Activated CD4-positive, alpha-beta T cell treated with anti-CD3 and anti-CD28 coated beads, Interleukin-10, Interleukin-2, amounts not matched to agents 100 ng/mL and 50 ng/mL, durations not matched to agents 16 hours and 8 hours (primary cell): Measurements from ENCODE around the gene AKT2.
"Not testable (repeated sequence)": the region's sequence is repeated elsewhere in the genome, so short reads cannot be mapped to it uniquely, and the experiment has no call there.

Source experiments
- DNase-seq: peaks from one replicate; pipeline ENCODE4 v3.0.0-alpha.2; 2020

The AKT2 gene

GRCh38 chr19:40232949-40233810 lies 52.0 kb downstream of the AKT2 start:
- DNase-seq = no peak

DNA sequence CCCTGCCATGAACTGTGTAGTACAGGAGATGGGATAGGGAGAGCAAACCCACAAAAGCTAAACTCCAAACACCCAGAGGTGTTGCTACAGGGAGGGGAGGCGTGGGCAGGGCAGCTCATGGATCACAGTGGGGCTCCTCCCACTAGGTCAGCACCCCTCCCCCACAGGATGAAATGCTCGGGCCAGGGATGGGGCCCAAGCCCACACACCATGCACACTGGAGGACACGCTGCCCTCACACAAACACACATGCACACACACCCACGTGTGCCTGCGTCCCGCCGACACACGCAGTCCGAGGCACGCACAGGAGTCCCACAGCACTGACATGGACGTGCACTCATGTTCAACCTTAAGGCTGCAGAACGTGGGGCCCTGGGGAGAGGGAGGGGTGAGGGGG lies 52.7 kb downstream of the AKT2 start:
- DNase-seq = no peak

DNA sequence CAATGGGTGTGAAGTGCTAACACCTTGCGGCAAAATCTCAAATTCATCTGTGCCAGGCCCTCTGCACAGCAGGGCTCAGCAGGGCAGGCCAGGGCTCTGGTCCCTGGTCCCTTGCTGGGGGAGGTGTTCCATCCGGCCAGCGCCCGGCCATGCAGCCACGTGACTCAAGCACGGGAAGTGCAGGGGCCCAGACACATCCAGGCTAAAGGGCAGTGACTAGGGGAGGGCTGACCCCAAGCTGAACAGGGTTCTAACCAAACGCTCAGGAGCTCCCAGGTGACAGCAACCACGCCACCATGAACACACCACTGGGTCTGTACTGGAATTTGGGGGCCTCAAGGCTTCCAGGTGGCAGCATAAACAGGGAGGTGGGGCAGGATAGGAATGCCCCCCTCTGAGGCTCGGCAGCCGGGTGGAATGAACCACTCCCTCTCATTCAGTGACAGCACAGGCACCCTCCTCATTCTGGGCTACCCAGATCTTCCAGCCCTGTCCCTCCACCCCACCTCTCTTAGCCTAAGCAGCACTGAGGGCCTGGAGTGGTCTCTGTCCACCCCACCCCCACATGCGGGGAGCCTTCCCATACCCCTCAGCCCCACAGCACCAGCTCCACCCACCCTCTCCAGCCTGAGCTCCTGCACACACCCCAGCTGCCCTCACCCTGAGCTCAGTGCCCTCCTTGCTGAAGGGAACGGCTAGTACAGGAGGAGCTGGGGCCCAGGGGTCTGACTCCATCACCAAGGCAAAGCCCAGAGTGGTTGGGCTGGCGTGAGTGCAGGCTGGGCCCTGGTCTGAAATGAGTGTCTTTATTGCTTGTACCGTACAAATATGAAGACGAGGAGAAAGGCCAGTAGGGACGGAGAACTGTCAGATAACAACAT lies 53.4 kb downstream of the AKT2 start:
- no peak for DNase-seq

DNA sequence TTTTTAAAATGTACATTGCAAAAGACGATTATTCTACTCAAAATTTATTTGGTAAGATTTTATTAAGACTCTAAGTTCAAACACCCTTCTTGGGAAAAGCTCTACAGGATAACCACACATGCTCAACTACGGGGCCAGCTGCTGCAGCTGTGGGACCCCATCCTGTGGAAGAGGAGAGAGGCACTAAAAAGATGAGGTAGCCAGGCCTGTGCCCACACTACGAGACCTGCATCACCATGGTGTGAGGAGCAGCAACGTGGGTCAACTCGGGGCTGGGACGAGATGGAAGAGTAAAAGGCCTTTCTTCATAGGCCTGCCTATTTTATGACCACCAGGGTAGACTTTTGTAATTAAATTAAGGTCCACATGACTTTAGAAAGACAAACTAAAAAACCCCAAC lies 54.1 kb downstream of the AKT2 start:
- no peak for DNase-seq

GRCh38 chr19:40229926-40230417 lies 55.2 kb downstream of the AKT2 start:
- no peak for DNase-seq

GRCh38 chr19:40229484-40229883 lies 55.7 kb downstream of the AKT2 start:
- peak; percentile 20 for DNase-seq

- DNase-seq = no peak
These were observed 56.3 kb downstream of the AKT2 start for GRCh38 chr19:40228863-40229262.

- no peak for DNase-seq
These were observed 56.8 kb downstream of the AKT2 start for GRCh38 chr19:40228346-40228745.

- DNase-seq = no peak
These were observed 59.5 kb downstream of the AKT2 start for GRCh38 chr19:40225440-40226305.

DNA sequence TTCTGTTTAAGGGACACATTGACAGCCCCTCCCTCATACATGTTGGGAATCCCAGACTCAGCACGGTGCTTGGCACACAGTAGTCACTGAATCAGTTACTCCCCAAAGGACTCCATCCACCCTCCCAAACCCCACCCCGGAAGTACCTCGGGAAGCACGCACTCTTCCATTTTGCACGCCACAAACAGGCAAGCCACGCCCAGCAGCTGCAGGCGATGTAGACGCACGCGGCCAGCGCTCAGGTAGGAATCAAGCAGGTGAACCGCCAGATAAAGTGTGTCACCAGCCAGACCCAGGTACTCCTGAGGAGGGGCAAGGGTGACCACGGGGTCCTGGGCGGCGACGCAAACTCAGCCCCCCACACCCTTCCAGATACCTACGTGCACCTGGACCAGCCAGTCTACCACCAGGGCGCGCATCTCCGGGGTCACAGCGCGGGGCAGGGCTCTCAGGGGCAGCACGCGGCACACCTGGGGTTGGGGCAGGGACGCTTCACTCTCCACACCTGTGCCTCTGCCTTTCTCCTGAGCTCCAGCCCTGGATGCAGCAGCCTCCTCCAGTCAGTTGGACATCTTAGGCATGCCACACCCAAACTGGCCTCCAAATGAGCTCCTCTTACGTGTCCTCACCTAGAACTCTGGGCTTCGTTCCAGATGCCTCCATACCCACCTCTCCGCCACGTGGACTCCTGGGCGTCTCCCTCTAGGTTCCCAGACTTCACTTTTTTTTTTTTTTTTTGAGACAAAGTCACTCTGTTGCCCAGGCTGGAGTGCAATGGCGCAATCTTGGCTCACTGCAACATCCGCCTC lies 60.6 kb downstream of the AKT2 start:
- no peak for DNase-seq

DNA sequence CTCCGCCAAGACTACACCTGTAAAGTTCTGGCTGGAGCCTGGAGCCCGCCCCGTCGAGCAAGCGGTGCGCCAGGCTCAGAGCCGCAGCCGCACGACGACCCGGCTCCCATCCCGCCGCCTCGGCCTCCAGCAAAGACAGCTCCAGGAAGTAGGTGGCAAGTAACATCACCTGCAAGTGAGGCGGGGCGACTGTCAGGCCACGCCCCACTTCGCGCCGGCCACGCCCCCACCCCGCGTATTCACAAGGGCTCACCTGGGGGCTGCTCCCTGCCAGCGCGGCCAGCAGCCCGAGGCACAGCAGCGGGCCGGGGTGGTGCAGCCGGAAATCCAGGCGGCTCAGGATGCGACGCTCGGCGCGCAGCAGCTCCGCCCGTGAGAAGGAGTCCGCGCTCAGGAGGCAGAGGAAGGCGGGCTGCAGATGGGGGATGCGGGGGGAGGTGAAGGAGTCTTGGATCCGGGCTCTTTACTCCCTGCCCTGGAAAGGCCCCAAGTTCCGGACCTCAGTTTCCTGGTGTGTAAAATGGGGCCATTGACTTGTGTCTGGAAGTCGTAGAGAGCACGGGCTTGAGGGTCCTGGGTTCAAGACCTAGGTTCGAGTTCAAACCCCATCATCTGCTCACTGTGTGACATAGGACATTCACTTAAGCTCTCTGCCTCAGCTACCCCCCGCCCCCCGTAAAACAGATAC lies 61.9 kb downstream of the AKT2 start:
- DNase-seq = no peak

GRCh38 chr19:40221858-40222619 lies 63.1 kb downstream of the AKT2 start:
- peak; percentile 83 for DNase-seq

DNA sequence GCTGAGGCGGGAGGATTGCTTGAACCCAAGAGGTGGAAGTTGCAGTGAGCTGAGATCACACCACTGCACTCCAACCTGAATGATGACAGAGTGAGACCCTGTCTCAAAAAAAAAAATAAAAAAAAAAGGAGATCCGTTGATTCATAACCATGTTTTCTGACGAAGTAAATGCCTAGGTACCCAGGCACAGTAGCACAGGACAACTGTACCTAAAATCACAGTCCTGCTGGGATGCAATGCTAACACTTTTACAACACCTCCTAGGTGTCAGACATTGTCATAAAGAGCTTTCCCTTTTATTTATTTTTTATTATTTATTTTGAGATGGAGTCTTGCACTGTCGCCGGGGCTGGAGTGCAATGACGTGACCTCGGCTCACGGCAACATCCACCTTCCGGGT lies 64.5 kb downstream of the AKT2 start:
- no peak for DNase-seq

DNA sequence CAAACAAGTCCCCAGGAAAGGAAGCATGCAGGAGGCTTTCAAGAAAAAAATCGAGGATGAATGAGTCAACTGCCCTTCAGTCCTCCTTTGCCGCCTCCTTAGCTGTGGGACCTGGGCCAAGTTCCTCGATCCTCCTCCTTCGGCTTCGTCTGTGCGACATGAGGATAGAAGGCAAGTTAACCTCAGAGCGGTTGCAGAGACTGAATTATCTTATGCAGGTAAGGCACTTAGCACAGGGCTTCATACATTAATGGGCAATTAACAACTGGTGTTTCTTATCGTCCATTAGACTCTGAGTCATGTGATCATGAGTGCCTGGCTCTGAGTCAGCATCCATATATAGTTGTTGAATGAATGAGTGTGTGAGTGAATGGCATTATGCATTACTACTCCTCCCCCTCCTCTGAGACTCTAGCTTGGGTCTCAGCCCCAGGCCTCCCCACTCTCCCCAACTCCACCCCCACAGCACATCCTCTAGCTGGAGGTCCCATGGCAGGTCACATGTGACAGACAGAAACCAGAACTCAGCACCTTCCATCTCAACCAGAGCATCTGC lies 65.3 kb downstream of the AKT2 start:
- DNase-seq = peak; percentile 7

DNA sequence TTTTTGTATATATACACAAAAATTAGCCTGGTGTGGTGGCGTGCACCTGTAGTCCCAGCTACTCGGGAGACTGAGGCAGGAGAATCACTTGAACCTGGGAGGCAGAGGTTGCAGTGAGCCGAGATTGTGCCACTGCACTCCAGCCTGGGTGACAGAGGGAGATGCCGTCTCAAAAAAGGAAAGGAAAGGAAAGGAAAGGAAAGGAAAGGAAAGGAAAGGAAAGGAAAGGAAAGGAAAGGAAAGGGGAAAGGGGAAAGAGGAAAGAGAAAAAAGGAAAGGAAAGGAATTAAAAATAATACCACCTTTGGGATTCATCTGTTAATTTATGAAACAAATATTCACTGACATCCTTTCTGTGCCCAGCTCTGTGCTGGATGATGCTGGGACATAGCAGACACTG lies 66.1 kb downstream of the AKT2 start:
- not testable (repeated sequence) for DNase-seq

- peak; percentile 41 for DNase-seq
These were observed 66.9 kb downstream of the AKT2 start, which contains the start of gene TTC9B for GRCh38 chr19:40217934-40218890. TTC9B (minus strand) TSS chr19:40218384; CDS start chr19:40218381, 3 bp downstream.

DNA sequence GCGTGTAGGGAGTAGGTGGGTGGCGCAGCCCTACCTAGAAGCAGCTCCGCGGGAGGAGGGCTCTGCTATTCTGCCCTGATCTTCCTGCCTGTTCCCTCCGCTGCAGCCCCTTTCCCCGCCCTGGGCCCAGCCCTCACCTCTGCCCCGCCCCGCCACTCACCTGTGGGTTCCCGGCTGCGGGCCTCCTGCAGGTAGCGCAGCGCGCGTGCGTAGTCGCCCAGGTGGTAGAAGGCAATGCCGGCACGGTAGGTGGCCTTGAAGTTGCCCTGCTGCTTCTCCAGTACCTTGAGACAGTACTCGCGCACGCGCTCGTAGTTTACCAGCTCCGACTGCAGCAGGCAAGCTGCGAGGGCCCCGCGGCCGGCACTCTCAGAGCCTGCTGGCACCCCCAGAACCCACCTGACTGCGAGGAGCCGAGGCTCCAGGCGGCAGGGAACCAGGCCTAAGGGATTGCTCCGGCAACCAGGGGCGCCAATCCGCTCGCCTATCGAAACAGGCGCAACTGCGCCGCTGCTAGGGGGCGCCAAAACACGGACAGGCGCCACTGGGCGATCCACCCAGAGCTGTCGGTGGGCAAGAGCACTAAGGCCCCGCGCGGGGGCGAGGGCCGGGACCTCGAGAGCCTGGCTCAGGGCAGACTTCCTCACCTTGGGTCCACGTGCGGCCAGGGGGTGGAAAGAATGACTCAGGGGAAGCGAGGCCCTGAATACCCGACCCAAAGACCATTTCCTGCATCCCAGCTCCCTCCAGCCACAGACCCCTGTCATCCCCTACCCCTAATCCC lies 67.9 kb downstream of the AKT2 start:
- peak; percentile 43 for DNase-seq

- no peak for DNase-seq
These were observed 68.4 kb downstream of the AKT2 start for GRCh38 chr19:40216777-40217026.
